ENCODE results near the gene TNFRSF17.

Gene TNFRSF17

DNA sequence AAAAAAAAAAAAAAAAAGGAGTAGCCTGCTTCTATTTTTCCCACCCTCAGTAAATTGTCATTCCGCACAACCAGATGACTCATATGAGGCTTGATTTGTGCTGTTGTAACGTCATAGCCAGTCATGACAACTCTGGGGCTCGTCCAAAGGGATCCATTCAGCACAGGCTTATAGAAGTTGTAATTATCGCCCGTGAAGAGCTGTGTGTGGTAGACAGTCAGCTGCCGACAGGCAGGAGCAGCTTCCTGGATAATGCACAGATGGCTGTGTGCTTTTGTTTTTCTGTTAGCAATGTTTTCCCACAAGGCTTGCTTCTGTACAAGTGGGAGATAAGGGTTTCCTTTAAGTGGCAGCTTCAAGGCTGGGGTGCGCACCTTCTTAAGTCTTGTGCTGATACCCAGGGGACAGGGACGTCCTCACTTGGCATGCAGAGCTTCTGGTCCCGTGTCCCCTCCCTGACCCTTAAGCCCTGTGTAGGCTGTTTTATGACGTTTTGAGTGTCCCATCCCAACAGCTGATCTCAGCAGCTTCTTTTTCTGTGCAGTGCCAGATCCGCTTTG is 37.5 kb downstream of the TNFRSF17 start:
- no peak for DNase-seq (ENCODE audit: low read depth in 2 of 2)

DNA sequence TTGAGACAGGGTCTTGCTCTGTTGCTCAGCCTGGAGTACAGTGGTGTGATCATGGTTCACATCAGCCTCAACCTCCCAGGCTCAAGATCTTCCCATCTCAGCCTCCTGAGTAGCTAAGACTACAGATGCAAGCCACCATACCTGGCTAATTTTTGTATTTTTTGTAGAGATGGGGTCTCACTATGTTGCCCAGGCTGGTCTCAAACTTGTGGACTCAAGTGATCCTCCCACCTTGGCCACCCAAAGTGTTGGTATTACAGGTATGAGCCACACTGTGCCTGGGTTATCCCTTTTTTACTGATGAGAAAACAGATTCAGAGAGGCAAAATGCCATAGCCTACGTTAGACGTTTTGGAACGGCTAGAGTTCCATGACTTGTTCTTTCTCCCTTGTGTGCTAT is 41.6 kb downstream of the TNFRSF17 start:
- DNase-seq (ENCODE audit: low read depth in 2 of 2): no peak

DNA sequence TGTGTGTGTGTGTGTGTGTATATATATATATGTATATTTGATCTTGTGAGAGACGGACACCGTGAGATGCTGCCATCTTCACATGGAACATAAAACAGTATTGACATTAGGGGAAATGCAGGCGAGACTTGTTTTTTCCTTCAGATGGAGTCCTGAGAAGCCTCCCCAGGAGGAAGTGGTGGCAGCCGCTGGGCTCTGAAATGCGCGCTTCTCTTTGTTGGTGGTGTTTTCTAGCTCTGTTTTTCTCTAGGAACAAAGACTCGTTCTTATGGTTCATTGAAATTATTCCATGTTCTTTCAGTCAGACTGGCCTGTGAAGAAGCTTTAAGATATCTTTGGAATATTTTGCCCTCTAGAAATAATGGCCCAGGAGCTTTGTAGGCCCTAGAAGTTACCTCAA is 44.5 kb downstream of the TNFRSF17 start:
- DNase-seq (ENCODE audit: low read depth in 2 of 2): no peak

DNA sequence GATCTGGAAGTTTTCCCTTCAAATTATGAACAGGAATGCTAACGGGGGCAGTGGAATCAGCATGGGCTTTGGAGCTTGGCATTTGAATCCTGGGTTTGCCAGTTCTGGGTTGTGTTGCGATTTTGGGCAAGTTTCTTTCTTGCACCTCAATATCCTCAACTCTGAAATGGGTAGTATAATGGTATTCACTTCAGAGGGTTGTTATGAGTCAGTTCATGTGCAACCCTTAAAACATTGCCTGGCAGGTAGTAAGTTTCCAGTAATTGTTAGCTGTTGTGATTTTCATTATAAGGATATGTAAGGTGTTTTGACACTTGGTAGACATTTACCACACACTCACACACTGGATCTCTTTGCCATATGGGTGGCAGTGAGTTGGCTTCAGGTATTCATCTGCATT is 44.9 kb downstream of the TNFRSF17 start:
- DNase-seq (ENCODE audit: low read depth in 2 of 2): no peak

DNA sequence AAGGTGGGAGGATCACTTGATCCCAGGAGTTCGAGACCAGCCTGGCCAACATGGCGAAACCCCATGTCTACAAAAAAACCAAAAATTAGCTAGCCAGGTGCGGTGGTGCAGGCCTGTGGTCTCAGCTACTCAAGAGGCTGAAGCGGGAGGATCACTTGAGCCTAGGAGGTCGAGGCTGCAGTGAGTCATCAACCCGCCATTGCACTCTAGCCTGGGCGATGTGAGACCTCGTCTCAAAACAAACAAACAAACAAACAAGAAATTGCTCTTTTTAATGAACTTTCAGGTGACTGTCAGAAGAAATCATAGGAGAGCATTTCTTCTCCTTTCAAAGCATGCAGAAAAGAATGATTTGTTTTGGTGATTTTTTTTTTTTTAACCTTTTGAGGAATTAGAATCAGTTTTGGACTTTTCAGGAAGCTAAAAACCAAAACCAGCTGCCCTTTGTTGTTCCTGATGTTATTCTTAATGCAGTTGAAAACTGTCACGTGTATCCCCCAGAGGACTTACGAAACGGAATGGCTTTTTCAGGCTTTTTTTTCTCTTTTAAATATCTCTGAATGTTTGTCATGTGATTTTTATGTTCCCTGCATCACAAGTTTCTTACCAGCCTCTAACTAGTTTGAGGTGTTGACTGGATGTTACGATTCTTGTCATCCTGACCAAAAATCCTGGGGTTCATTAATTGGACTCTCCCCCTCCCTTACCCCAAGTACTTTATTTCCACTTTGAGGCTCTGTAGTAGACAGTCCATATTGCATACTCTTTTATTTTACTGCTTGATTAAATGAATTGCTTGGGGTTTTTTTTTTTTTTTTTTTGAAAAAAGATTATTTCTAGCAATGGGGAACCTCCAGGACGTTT is 45.6 kb downstream of the TNFRSF17 start:
- DNase-seq (ENCODE audit: low read depth in 2 of 2): no peak

DNA sequence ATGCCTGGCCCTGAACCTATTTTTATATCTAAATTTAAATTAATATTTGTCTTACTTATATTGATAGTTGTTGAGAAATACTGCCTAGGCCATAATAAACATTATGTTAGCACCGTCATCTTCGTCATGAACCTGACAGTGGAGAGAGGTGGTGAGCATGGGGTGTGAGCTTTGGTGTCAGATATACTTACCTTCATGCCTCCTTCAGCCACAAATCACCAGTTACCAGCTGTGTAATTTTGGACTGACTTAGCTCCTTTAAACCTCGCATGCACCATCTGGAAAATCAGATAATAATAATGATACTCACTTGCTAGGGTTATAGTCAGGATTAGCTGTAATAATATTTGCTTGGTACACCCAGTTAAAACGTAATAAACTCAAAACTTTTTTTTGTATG is 46.6 kb downstream of the TNFRSF17 start:
- no peak for DNase-seq (ENCODE audit: low read depth in 2 of 2)

DNA sequence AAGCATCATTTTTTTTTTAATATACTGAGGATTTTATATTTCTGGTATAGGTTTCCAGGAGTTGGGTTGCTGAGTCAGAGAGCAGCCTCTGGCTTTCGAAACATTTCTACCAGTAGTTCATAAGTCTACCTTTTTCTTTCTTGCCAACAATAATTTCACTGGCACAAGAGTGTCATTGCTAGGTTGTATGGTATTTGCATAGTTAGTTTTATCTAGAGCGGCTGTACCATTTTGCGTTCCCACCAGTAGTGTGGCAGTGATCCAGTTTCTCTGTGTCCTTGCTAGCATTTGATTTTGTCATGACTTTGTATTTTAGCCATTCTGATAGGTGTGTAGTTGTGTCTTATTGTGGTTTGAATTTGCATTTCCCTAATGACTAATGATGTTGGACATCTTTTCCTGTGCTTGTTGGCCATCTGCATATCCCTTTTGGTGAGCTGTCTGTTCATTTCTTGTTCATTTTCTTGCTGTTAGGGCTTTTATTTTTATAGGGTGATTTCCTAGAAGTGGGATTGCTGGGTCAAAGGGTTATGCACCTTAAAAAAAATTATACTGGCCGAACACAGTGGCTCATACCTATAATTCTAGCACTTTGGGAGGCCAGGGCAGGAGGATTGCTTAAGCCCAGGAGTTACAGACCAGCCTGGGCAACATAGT is 51.4 kb downstream of the TNFRSF17 start:
- DNase-seq (ENCODE audit: low read depth in 2 of 2): no peak

DNA sequence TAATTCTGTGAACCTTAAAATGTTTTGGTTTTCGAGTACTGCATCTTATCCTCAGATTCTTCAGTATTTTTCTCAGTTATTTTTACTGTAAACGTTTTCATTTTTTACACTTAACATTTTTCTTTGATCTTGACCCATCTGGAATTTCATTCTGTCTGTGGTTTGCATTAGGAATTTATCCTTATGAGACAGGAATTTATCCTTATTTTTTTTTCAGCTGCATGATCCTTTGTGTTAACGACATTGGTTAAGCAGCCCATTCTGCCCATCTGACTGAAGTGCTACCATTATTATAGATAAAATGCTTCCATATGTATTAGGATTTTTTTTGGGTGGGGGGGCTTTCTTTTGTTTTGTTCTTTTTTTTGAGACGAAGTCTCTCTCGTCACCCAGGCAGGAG is 52.5 kb downstream of the TNFRSF17 start:
- DNase-seq (ENCODE audit: low read depth in 2 of 2): no peak

Data from activated CD4-positive, alpha-beta T cell treated with anti-CD3 and anti-CD28 coated beads for 24 hours (primary cell).